ENCODE data around the gene PCSK1N. TPM values are rescaled to one million over a fixed set of nuclear protein-coding genes. Genes with fewer than 3 reads are reported as not detected.
A peak's percentile ranks its signal among the peaks of the same experiment; 100 is the strongest.

Gene PCSK1N
- total and polyA plus RNA-seq, 9 of the 15 experiments (the other 6 are each of a cell fraction or from before 2014, with no cell fraction given) = 0.07 to 0.55 (median 0.54) TPM; not detected in 6

DNA sequence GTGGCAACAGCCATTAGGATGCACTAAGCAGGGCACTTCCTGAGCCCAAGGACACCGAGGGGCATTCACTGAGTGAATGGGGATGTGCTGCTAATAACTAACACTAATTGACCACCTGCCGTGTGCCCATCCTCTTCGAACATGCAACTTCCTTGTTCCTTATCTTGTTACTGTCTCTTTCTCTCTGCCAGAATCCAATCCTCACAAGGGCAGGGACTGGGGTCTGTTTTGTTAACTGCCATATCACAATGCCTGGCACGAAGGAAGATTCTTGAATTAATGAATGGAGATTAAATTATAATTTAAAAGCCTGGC is 7.8 kb downstream of the PCSK1N start (continued):
- TF ChIP-seq, protein P1, sequence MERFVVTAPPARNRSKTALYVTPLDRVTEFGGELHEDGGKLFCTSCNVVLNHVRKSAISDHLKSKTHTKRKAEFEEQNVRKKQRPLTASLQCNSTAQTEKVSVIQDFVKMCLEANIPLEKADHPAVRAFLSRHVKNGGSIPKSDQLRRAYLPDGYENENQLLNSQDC (CRISPR knock-in tag; IDR thresholded peaks at IDR 0.05) = no peak
- no peak for TF ChIP-seq SOX6 (IDR thresholded peaks at IDR 0.05)

DNA sequence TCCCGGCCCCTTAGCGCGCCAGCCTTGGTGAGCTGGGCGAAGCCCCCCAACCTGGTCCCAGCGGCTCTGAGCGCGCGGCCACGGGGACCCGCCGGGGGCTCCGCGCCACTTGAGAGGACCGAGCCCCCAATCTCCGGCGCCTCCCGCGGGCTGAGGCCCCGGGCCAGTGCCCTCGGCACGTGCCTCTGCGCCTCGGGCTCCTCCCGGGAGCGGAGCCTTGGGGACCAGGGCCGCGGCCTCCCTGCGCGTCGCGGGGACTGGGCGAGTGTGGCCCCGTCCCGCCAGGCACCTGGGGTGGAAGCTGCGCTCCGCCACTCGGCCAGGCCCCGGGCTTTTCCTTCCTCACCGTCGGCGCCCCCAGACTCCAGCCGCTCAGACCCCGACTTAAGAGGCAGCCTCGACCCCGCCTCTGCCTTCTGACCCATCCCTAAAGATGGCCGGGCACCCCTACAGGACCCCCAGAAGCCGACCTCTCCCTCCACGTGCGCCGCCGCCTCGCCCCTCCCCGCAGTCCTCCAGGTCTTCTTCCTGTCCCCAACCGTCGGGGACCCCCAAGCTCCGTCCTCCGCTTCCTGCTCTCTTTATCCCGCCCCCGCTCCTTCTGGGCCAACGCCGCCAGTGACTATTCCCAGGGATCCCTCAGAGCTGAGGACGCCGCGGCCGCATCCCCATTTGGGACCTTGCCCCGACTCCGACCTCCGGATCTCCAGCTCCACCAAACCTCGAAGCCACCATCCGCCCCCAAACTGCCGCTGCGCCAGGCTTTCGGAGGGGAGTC is 8.3 kb downstream of the PCSK1N start:
- no peak overlapping the region for H2AFZ ChIP-seq (ENCODE audit: low read depth, low read length)
- no peak for ATAC-seq
- intact Hi-C loops (cut with micrococcal nuclease) (no loop called here), in situ Hi-C loops (cut with MboI) (no loop called here)
- BruUV-seq (replicated peaks) = no TSS peak
- no peaks in the 10 kb centered on the region for H3K79me2 ChIP-seq (ENCODE audit: control insufficient read depth, insufficient read depth, low read length)
- CTCF ChIA-PET (ENCODE audit: low intra/inter-chr PET ratio) = no interaction called here
- FAIRE-seq = no peak
- no peaks in the 10 kb centered on the region for H3K27me3 ChIP-seq (ENCODE audit: control insufficient read depth in 2 of 2, insufficient read depth in 2 of 2, low read length in 2 of 2)
- H3K4me2 ChIP-seq (ENCODE audit: insufficient read depth, low read length) = no peak overlapping the region
- 99% methylated on average over 19 of the region's 73 CpGs for WGBS (ENCODE audit: insufficient coverage, low coverage, missing lambda C conversion rate)
- H3K4me3 ChIP-seq = no peak overlapping the region
- H4K20me1 ChIP-seq (replicated peaks; ENCODE audit: control insufficient read depth, insufficient read depth, low read length) = no peaks in the 10 kb centered on the region
- H3K9ac ChIP-seq (ENCODE audit: insufficient read depth in 1 of 2, low read depth in 2 of 2, low read length in 2 of 2) = no peak overlapping the region
- peaks cover 27% of the 10 kb centered on the region; the same call in 2 of the 3 replicates for H3K36me3 ChIP-seq (ENCODE audit: control insufficient read depth, insufficient read depth, low read length)
- no peak for TF ChIP-seq HNRNPH1 (optimal IDR thresholded peaks at IDR 0.05; ENCODE audit: low read depth, low read length)
- TF ChIP-seq, protein P2, sequence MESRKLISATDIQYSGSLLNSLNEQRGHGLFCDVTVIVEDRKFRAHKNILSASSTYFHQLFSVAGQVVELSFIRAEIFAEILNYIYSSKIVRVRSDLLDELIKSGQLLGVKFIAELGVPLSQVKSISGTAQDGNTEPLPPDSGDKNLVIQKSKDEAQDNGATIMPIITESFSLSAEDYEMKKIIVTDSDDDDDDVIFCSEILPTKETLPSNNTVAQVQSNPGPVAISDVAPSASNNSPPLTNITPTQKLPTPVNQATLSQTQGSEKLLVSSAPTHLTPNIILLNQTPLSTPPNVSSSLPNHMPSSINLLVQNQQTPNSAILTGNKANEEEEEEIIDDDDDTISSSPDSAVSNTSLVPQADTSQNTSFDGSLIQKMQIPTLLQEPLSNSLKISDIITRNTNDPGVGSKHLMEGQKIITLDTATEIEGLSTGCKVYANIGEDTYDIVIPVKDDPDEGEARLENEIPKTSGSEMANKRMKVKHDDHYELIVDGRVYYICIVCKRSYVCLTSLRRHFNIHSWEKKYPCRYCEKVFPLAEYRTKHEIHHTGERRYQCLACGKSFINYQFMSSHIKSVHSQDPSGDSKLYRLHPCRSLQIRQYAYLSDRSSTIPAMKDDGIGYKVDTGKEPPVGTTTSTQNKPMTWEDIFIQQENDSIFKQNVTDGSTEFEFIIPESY (CRISPR knock-in tag; IDR thresholded peaks at IDR 0.05) = peak; percentile 56; the same call in 1 of the 2 replicates
- TF ChIP-seq POLR2G (IDR thresholded peaks at IDR 0.05; ENCODE audit: low read depth, low read length) = 0 out of 2 replicates have a peak, but pooled peaks have one; percentile 44
- TF ChIP-seq ZNF717 (CRISPR knock-in tag; IDR thresholded peaks at IDR 0.05) = no peak
- no peak for TF ChIP-seq TOE1 (IDR thresholded peaks at IDR 0.05; ENCODE audit: borderline replicate concordance)
- TF ChIP-seq TOE1 (CRISPR knock-in tag; IDR thresholded peaks at IDR 0.05; ENCODE audit: borderline replicate concordance, low read depth) = no peak
- peaks cover 2% of the 10 kb centered on the region; the same call in 1 of the 2 replicates for H3K9me3 ChIP-seq (replicated peaks; ENCODE audit: control insufficient read depth, insufficient read depth, low read depth, low read length)
- peaks cover 0 to 22% of the 10 kb centered on the region in 2 experiments; a peak in 2 of 5 replicates for H3K4me1 ChIP-seq (replicated peaks in 1 of 2; ENCODE audit: control insufficient read depth in 2 of 2, insufficient read depth in 2 of 2, low read length in 2 of 2)
- no peaks in the 10 kb centered on the region for H3K9me1 ChIP-seq (ENCODE audit: control insufficient read depth, insufficient read depth, low read length)
- POLR2A ChIA-PET = no interaction called here
- no peak for DNase-seq (ENCODE audit: extremely low read depth in 1 of 4, low spot score in 3 of 4)
- H3K27ac ChIP-seq (ENCODE audit: extremely low read depth, low read depth, low read length) = no peak overlapping the region

Measured in K562 (cell line).